ENCODE measurements around the gene CXCL5.

GRCh38 chr4:74004668-74005067 is 6.2 kb upstream of the CXCL5 start:
- TF ChIP-seq EZH2 (IDR thresholded peaks at IDR 0.05) (no peak), POLR2AphosphoS5 (IDR thresholded peaks at IDR 0.05; ENCODE audit: borderline replicate concordance, low read depth, low read length) (no peak), FOXP2 (optimal IDR thresholded peaks at IDR 0.05; ENCODE audit: control extremely low read depth, extremely low read length, insufficient read depth) (no peak)
